ENCODE results near the gene KRTAP12-2. TPM values are rescaled to one million over a fixed set of nuclear protein-coding genes. Genes with fewer than 3 reads are reported as not detected.
"Not testable (repeated sequence)": the region's sequence is repeated elsewhere in the genome, so short reads cannot be mapped to it uniquely, and the experiment has no call there.

Gene KRTAP12-2
- total RNA-seq, 4 donors from 2014 or later = not detected

DNA sequence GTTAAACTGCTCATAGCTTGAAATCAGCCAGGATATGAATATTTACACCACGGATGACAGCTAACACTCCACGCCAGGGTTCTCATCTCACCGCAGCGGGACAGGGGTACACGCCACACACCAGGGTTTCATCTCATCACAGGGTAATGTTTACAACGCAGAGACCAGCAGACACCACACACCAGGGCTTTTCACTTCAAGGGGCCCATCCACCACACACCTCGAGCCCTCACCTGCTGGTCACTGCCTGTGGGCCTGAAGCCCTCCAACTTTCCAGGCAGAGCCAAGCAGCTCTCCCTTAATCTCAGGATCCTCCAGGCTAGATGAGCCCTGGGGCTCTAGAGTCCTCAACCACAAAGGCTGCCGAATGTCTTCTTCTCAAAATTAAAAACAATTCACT is 28.9 kb upstream of the KRTAP12-2 start:
- Histone ChIP-seq H3K9me3 (peaks cover 0 to 18% (median 3%) of the 10 kb centered on the region in 3 donors), H3K4me3 (no peak overlapping the region), H3K36me3 (no peaks in the 10 kb centered on the region), H3K4me1 (no peaks in the 10 kb centered on the region), H3K27ac (no peak overlapping the region), H3K27me3 (peaks cover 0 to 78% (median 0%) of the 10 kb centered on the region in 4 donors)
- DNase-seq = no peak
- intact Hi-C loops (cut with DNase I) = no loop called here
- TF ChIP-seq, protein P1, sequence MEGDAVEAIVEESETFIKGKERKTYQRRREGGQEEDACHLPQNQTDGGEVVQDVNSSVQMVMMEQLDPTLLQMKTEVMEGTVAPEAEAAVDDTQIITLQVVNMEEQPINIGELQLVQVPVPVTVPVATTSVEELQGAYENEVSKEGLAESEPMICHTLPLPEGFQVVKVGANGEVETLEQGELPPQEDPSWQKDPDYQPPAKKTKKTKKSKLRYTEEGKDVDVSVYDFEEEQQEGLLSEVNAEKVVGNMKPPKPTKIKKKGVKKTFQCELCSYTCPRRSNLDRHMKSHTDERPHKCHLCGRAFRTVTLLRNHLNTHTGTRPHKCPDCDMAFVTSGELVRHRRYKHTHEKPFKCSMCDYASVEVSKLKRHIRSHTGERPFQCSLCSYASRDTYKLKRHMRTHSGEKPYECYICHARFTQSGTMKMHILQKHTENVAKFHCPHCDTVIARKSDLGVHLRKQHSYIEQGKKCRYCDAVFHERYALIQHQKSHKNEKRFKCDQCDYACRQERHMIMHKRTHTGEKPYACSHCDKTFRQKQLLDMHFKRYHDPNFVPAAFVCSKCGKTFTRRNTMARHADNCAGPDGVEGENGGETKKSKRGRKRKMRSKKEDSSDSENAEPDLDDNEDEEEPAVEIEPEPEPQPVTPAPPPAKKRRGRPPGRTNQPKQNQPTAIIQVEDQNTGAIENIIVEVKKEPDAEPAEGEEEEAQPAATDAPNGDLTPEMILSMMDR (IDR thresholded peaks at IDR 0.05) = no peak
- no peak for TF ChIP-seq POLR2A (IDR thresholded peaks at IDR 0.05)
- WGBS, 2 donors = 67 to 74% methylated on average over 8 of the region's 8 CpGs

DNA sequence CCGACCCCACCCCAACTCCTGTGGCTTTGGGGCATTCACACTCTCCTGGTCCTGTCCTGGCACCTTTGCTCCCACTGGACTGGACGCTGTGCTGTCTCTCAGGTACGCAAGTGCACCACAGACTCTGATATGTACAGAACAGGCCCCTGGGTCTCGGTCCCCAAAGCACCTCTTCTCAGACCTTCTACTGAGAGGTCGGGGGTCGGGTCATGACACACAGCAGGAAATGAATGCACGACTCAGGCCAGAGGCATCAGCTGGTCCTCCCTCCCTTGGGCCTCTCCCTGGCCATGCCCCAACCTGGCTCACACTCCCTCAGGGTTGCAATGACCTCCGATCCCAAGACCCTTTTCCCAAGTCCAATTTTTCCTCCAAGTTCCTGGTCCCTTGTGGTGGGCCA is 28.5 kb upstream of the KRTAP12-2 start:
- intact Hi-C loops (cut with DNase I) = no loop called here
- no peaks in the 10 kb centered on the region for H3K36me3 ChIP-seq
- H3K4me1 ChIP-seq = no peaks in the 10 kb centered on the region
- H3K27ac ChIP-seq = no peak overlapping the region
- DNase-seq = no peak
- H3K4me3 ChIP-seq = no peak overlapping the region
- TF ChIP-seq POLR2A (IDR thresholded peaks at IDR 0.05) = no peak
- TF ChIP-seq, protein P1 (IDR thresholded peaks at IDR 0.05) = no peak
- peaks cover 0 to 18% (median 3%) of the 10 kb centered on the region in 3 donors for H3K9me3 ChIP-seq
- peaks cover 0 to 77% (median 0%) of the 10 kb centered on the region in 4 donors for H3K27me3 ChIP-seq
- 65 to 69% methylated on average over 3 to 7 of the region's 8 CpGs for WGBS, 2 donors

DNA sequence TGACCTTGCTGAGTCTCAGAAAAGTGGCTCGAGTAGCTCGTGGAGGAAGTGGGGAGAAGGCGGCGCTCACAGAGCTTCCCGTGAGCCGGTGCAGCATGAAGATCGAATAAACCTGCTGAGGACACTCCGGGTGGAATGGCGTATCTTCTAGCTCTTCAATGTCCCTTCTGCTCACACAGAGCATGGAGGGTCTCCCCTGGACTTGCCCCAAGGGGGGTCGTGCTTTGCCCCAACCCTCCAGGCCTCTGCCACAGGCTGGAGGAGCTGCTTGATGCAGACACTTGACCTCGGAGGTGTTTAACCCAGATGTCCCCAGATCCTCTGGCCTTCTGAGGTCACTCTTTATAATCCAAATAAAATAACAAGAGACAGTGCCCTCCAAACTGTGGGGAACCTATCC is 28.0 kb upstream of the KRTAP12-2 start:
- WGBS, 2 donors = 52 to 65% methylated on average over 10 to 11 of the region's 11 CpGs
- H3K4me3 ChIP-seq = no peak overlapping the region
- TF ChIP-seq POLR2A (IDR thresholded peaks at IDR 0.05) = no peak
- TF ChIP-seq, protein P1 (IDR thresholded peaks at IDR 0.05) = no peak
- no peaks in the 10 kb centered on the region for H3K36me3 ChIP-seq
- no peak overlapping the region for H3K27ac ChIP-seq
- peaks cover 0 to 18% (median 3%) of the 10 kb centered on the region in 3 donors for H3K9me3 ChIP-seq
- intact Hi-C loops (cut with DNase I) = no loop called here
- no peaks in the 10 kb centered on the region for H3K4me1 ChIP-seq
- H3K27me3 ChIP-seq = peaks cover 0 to 77% (median 0%) of the 10 kb centered on the region in 4 donors
- no peak for DNase-seq

DNA sequence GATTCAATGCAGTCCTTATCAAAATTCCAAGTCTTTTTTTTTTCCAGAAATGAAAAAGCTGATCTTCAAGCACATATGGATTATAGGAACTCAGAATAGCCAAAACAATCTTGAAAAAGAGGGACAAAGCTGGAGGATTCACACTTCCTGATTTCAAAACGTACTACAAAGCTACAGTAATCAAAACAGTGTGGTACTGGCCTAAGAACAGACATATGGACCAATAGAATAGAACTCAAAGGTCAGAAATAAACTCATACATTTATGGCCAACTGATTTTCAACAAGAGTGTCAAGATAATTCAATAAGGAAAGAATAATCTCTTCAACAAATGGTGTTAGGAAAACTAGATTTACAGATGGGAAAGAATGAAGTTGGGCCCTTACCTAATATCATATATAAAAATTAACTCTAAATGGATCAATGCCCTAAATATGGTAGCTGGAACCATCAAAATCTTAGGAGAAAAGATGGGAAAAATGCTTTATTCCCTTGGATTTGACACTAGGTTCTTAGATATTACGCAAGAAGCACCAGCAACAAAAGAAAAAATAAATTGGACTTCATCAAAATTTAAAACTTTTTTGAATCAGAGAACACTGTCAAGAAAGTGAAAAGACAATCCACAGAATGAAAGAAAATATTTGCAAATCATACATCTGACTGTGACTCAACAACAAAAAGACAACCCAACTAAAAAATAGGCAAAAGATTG is 26.2 kb upstream of the KRTAP12-2 start:
- H3K27ac ChIP-seq = no peak overlapping the region

DNA sequence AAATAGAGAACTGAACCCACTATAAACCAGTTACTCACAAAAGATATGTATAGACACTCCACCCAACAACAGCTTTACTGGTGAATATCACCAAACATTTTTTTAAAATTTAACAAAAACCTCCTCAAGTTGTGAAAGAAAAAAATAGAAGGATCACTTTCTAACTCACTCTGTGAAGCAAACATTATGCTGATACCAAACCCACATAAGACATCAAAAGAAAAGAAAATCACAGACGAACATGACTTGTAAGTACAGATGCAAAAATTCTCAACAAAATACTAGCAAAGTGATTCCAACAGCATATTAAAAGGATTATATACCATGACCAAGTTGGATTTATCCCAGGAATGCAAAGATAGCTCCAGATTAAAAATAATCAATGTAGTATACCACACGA is 25.0 kb upstream of the KRTAP12-2 start:
- H3K27ac ChIP-seq = no peak overlapping the region
- H3K27me3 ChIP-seq = peaks cover 0 to 69% (median 0%) of the 10 kb centered on the region in 4 donors
- TF ChIP-seq, protein P1 (IDR thresholded peaks at IDR 0.05) = no peak
- no peak for TF ChIP-seq POLR2A (IDR thresholded peaks at IDR 0.05)
- H3K4me1 ChIP-seq = no peaks in the 10 kb centered on the region
- WGBS, 2 donors = 19 to 23% methylated on average over 2 of the region's 2 CpGs
- H3K36me3 ChIP-seq = no peaks in the 10 kb centered on the region
- intact Hi-C loops (cut with DNase I) = no loop called here
- no peak for DNase-seq
- peaks cover 0 to 18% (median 3%) of the 10 kb centered on the region in 3 donors for H3K9me3 ChIP-seq
- no peak overlapping the region for H3K4me3 ChIP-seq

More for the DNA sequence above, 26.2 kb upstream of the KRTAP12-2 start:
- TF ChIP-seq POLR2A (IDR thresholded peaks at IDR 0.05) = no peak
- TF ChIP-seq, protein P1 (IDR thresholded peaks at IDR 0.05) = no peak
- H3K27me3 ChIP-seq = peaks cover 0 to 69% (median 0%) of the 10 kb centered on the region in 4 donors
- no peak for DNase-seq
- WGBS, 2 donors = 50 to 63% methylated on average over 2 of the region's 2 CpGs
- H3K9me3 ChIP-seq = peaks cover 0 to 18% (median 3%) of the 10 kb centered on the region in 3 donors
- intact Hi-C loops (cut with DNase I) = no loop called here
- no peak overlapping the region for H3K4me3 ChIP-seq
- H3K36me3 ChIP-seq = no peaks in the 10 kb centered on the region
- H3K4me1 ChIP-seq = no peaks in the 10 kb centered on the region

DNA sequence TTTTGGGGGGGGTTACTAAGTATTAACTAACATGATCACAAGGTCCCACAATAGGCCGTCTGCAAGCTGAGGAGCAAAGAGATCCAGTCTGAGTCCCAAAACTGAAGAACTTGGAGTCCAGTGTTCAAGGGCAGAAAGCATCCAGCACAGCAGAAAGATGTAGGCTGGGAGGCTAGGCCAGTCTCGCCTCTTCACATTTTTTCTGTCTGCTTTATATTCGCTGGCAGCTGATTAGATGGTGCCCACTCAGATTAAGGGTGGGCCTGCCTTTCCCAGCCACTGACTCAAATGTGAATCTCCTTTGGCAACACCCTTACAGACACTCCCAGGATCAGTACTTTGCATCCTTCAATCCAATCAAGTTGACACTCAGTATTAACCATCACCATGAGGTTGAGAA is 23.0 kb upstream of the KRTAP12-2 start:
- WGBS, 2 donors = 85 to 92% methylated on average over 3 of the region's 3 CpGs
- peaks cover 0 to 62% (median 0%) of the 10 kb centered on the region in 4 donors for H3K27me3 ChIP-seq
- H3K27ac ChIP-seq; H3K4me1 ChIP-seq; H3K4me3 ChIP-seq; intact Hi-C loops (cut with DNase I); DNase-seq; H3K36me3 ChIP-seq: not testable (repeated sequence)
- H3K9me3 ChIP-seq = peaks cover 0 to 18% (median 3%) of the 10 kb centered on the region in 3 donors

Data from esophagus squamous epithelium (tissue), 5 donors.